SK-N-SH (cell line): ENCODE results near the gene CDH18. TPM values are rescaled to one million over a fixed set of nuclear protein-coding genes. Genes with fewer than 3 reads are reported as not detected.

Experiments used
- CTCF ChIA-PET: fragments of 300-600, 350-600 bp; formaldehyde crosslinking; extraction: SDS; loops from one replicate; lab custom pipeline; 2021; lab: Yijun Ruan, JAX
- POLR2A ChIA-PET: fragments of 350-600 bp; sonication (Branson Sonifier 250); formaldehyde crosslinking; extraction: SDS; loops from one replicate; lab custom pipeline; 2020; ENCODE audit warnings: antibody characterized with exemption, inconsistent platforms; lab: Yijun Ruan, JAX
- DNase-seq: peaks from one replicate; pipeline ENCODE4 v3.0.0; 2012
- H2AFZ ChIP-seq: fragments of 200-600 bp; sonication (generic); 2 replicates; pipeline ENCODE4 v1.8.1; 2016; ENCODE audit warnings: antibody characterized with exemption, mild to moderate bottlenecking, low read depth
- H3F3A ChIP-seq: fragments of 200-600 bp; sonication (generic); replicated peaks from 2 replicates; pipeline ENCODE3; 2016; ENCODE audit warnings: antibody characterized with exemption, mild to moderate bottlenecking; ENCODE audit not compliant: insufficient read depth
- H3K27ac ChIP-seq, 2 experiments: fragments of 200-500 bp in 1 of 2; fragments of 200-600 bp in 1 of 2; sonication (Bioruptor generic) in 1 of 2; sonication (generic), shearing (Covaris generic) in 1 of 2; 2 replicates each; pipeline versions ENCODE4 v1.5.1 to v1.6.1; 2014 to 2016; ENCODE audit warnings: low read depth in 2 of 2, inconsistent platforms in 1 of 2, low read length in 1 of 2, mild to moderate bottlenecking in 1 of 2, mixed read lengths in 1 of 2
- H3K27me3 ChIP-seq: fragments of 200-600 bp; sonication (generic), shearing (Covaris generic); 2 replicates; pipeline ENCODE4 v1.6.1; 2016; ENCODE audit warnings: mixed run types; ENCODE audit not compliant: insufficient read depth
- H3K36me3 ChIP-seq, 2 experiments: fragments of 200-500 bp in 1 of 2; fragments of 200-600 bp in 1 of 2; sonication (Bioruptor generic) in 1 of 2; sonication (generic) in 1 of 2; replicated peaks in 1 of 2; 2 replicates each; pipeline versions ENCODE3 to v1.5.1; 2014 to 2016; ENCODE audit warnings: low read length in 1 of 2, mild to moderate bottlenecking in 1 of 2; ENCODE audit not compliant: insufficient read depth in 2 of 2, control insufficient read depth in 1 of 2
- H3K4me1 ChIP-seq, 2 experiments: fragments of 200-500 bp in 1 of 2; fragments of 200-600 bp in 1 of 2; sonication (Bioruptor generic) in 1 of 2; sonication (generic), shearing (Covaris generic) in 1 of 2; 2 replicates each; pipeline versions ENCODE4 v1.5.1 to v1.6.1; 2014 to 2016; ENCODE audit warnings: low read depth in 1 of 2, low read length in 1 of 2, mixed run types in 1 of 2; ENCODE audit not compliant: insufficient read depth in 2 of 2, control insufficient read depth in 1 of 2
- H3K4me2 ChIP-seq: fragments of 200-600 bp; sonication (generic), shearing (Covaris generic); 2 replicates; pipeline ENCODE4 v1.6.1; 2017; ENCODE audit warnings: mixed run types
- H3K4me3 ChIP-seq, 2 experiments: fragments of 200-500 bp in 1 of 2; fragments of 200-600 bp in 1 of 2; sonication (Bioruptor generic) in 1 of 2; sonication (generic), shearing (Covaris generic) in 1 of 2; 2 replicates each; pipeline versions ENCODE4 v1.5.1 to v1.8.1; 2014 to 2016; ENCODE audit warnings: low read depth in 2 of 2, inconsistent platforms in 1 of 2, low read length in 1 of 2, mild to moderate bottlenecking in 1 of 2, mixed read lengths in 1 of 2, moderate library complexity in 1 of 2
- H3K79me2 ChIP-seq: fragments of 200-600 bp; sonication (generic); 2 replicates; pipeline ENCODE4 v1.8.1; 2017; ENCODE audit warnings: mild to moderate bottlenecking; ENCODE audit not compliant: insufficient read depth
- H3K9ac ChIP-seq: fragments of 200-600 bp; sonication (generic); 2 replicates; pipeline ENCODE4 v1.6.1; 2017; ENCODE audit warnings: mixed run types
- H3K9me2 ChIP-seq: fragments of 200-600 bp; sonication (generic); 2 replicates; pipeline ENCODE4 v1.6.1; 2017; ENCODE audit warnings: mixed run types
- H3K9me3 ChIP-seq: fragments of 200-600 bp; sonication (generic); 2 replicates; pipeline ENCODE4 v1.6.1; 2017; ENCODE audit warnings: mixed run types, mild to moderate bottlenecking, moderate library complexity
- H4K20me1 ChIP-seq: fragments of 200-600 bp; sonication (generic); 2 replicates; pipeline ENCODE4 v1.6.1; 2017; ENCODE audit warnings: mild to moderate bottlenecking, mixed run types; ENCODE audit not compliant: insufficient read depth
- CHD2 ChIP-seq: fragments of 150-350 bp; IDR thresholded peaks from 2 replicates; pipeline ENCODE4 v1.6.1; 2018; ENCODE audit warnings: low read length; ENCODE audit not compliant: partially characterized antibody
- EP300 ChIP-seq, 2 experiments: IDR thresholded peaks; 2 replicates each; pipeline versions ENCODE4 v1.4.0 to v1.6.1; 2012; ENCODE audit warnings: borderline replicate concordance in 1 of 2, low read depth in 1 of 2, low read length in 1 of 2
- JUND ChIP-seq: IDR thresholded peaks from 2 replicates; pipeline ENCODE4 v1.4.0; 2012
- NRF1 ChIP-seq: IDR thresholded peaks from 2 replicates; pipeline ENCODE4 v1.6.1; 2012; ENCODE audit warnings: low read depth, mild to moderate bottlenecking, low read length
- POLR2AphosphoS5 ChIP-seq: IDR thresholded peaks from 2 replicates; pipeline ENCODE4 v1.6.1; 2012; ENCODE audit warnings: low read depth, low read length
- RAD21 ChIP-seq: IDR thresholded peaks from 2 replicates; pipeline ENCODE4 v1.6.1; 2012; ENCODE audit warnings: mild to moderate bottlenecking, low read length
- TCF12 ChIP-seq: IDR thresholded peaks from 2 replicates; pipeline ENCODE4 v1.4.0; 2012
- TEAD4 ChIP-seq: IDR thresholded peaks from 2 replicates; pipeline ENCODE4 v1.4.0; 2012; ENCODE audit warnings: mild to moderate bottlenecking, borderline replicate concordance; ENCODE audit not compliant: insufficient read depth
- YY1 ChIP-seq: IDR thresholded peaks from 2 replicates; pipeline ENCODE4 v1.4.0; 2012; ENCODE audit warnings: low read depth, mild to moderate bottlenecking
- WGBS: methylation state at CpG from one replicate; pipeline ENCODE4 v1.1.6; 2017; ENCODE audit warnings: low lambda C conversion rate; 5-methylcytosine and 5-hydroxymethylcytosine counted together
- polyA plus RNA-seq, 3 experiments: library from polyadenylated mRNA; depleted of rRNA; stranded (reverse); fragments of >200 nt; gene quantifications; 2 replicates each; pipeline ENCODE4 v1.2.3, GENCODE V29; 2012
- TF ChIP-seq, protein P1 (sequence below): IDR thresholded peaks from 2 replicates; pipeline ENCODE4; 2012
- TF ChIP-seq, protein P2 (sequence below): fragments of 200-600 bp; sonication (generic); IDR thresholded peaks from 2 replicates; pipeline ENCODE4 v1.6.1; 2017; ENCODE audit warnings: antibody characterized with exemption, mild to moderate bottlenecking, moderate library complexity

The CDH18 gene, protein sequence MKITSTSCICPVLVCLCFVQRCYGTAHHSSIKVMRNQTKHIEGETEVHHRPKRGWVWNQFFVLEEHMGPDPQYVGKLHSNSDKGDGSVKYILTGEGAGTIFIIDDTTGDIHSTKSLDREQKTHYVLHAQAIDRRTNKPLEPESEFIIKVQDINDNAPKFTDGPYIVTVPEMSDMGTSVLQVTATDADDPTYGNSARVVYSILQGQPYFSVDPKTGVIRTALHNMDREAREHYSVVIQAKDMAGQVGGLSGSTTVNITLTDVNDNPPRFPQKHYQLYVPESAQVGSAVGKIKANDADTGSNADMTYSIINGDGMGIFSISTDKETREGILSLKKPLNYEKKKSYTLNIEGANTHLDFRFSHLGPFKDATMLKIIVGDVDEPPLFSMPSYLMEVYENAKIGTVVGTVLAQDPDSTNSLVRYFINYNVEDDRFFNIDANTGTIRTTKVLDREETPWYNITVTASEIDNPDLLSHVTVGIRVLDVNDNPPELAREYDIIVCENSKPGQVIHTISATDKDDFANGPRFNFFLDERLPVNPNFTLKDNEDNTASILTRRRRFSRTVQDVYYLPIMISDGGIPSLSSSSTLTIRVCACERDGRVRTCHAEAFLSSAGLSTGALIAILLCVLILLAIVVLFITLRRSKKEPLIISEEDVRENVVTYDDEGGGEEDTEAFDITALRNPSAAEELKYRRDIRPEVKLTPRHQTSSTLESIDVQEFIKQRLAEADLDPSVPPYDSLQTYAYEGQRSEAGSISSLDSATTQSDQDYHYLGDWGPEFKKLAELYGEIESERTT
- 6.0 and 8.9 TPM in 2 replicates for polyA plus RNA-seq (2012; rRNA removed)
- polyA plus RNA-seq (2012; cell fraction: cytosol; rRNA removed) = 7.7 and 7.9 TPM in 2 replicates
- polyA plus RNA-seq (2012; cell fraction: nucleus; rRNA removed) = 5.2 and 7.8 TPM in 2 replicates

DNA sequence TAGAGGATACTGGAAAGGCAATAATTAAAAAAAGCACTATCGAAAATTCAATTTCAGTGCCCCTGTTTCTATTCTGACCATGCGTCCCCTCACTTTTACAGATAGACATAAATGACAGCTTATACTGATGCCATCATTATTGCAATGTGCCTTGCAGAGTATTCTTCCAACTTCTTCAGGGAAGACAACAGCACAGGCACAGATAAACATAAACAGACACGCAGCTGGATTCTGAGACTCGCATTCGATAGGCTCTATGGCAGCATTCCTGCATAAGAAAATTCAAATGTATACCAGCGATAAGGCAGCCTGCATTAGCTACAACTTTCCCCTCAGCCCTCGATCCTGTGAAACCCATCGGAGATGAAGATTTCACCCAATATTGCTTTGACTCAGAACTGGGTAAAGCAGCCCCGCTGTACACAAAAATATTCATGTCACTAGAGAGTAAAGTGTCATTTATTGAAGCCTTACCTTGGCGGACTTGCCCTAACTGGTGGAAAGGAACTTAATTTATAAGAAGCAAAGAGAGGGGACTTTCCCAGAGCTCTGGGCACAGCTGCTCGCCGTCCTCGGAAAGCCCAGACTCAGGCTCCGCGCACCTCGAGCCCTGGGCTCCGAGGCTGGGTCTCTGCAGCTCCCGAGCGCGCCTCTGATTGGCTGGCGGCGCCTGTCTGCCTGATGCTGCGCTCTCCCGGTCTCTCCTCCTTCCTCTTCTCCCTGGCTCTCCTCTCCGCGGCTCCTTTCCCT, at the start of gene CDH18:
Gene CDH18, minus strand, starts transcription at position 589 of the 750 bp plus-strand sequence. CDS start 149,214 bp downstream, outside the sequence.
- peak within 1 kb of the TSS; percentile 52 to 68 for H3K4me3 ChIP-seq
- peaks cover 3% of the 10 kb centered on the region; the same call in 1 of the 2 replicates for H3K79me2 ChIP-seq
- peak within 1 kb of the TSS in 1 of 2 experiments; percentile 21; a peak in 1 of 4 replicates for H3K27ac ChIP-seq
- H3K9me3 ChIP-seq = no peaks in the 10 kb centered on the region
- POLR2A ChIA-PET = no interaction called here
- H4K20me1 ChIP-seq = no peaks in the 10 kb centered on the region
- H3F3A ChIP-seq = no peaks in the 10 kb centered on the region
- H3K9ac ChIP-seq = peak within 1 kb of the TSS; percentile 10; the same call in 1 of the 2 replicates
- TF ChIP-seq NRF1 (no peak), YY1 (0 out of 2 replicates have a peak, but pooled peaks have one; percentile 6), RAD21 (0 out of 2 replicates have a peak, but pooled peaks have one; percentile 3), TEAD4 (no peak)
- TF ChIP-seq, protein P1, sequence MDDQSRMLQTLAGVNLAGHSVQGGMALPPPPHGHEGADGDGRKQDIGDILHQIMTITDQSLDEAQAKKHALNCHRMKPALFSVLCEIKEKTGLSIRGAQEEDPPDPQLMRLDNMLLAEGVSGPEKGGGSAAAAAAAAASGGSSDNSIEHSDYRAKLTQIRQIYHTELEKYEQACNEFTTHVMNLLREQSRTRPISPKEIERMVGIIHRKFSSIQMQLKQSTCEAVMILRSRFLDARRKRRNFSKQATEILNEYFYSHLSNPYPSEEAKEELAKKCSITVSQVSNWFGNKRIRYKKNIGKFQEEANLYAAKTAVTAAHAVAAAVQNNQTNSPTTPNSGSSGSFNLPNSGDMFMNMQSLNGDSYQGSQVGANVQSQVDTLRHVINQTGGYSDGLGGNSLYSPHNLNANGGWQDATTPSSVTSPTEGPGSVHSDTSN = peak; percentile 74
- no peaks in the 10 kb centered on the region for H3K4me1 ChIP-seq
- DNase-seq = peak; percentile 73
- H2AFZ ChIP-seq = peak within 1 kb of the TSS; percentile 84
- peak within 1 kb of the TSS; percentile 66 for H3K4me2 ChIP-seq
- CTCF ChIA-PET = interaction anchor here (1.1 to 1.3 kb wide), 2 partner anchors 17 to 22 kb away, joined by 3 to 5 read pairs; no protein-coding TSS in a partner anchor
- 3% methylated on average over 23 of the region's 26 CpGs for WGBS
- no peaks in the 10 kb centered on the region for H3K36me3 ChIP-seq
- H3K9me2 ChIP-seq = no peaks in the 10 kb centered on the region
- peaks cover 11% of the 10 kb centered on the region; the same call in 1 of the 2 replicates for H3K27me3 ChIP-seq

DNA sequence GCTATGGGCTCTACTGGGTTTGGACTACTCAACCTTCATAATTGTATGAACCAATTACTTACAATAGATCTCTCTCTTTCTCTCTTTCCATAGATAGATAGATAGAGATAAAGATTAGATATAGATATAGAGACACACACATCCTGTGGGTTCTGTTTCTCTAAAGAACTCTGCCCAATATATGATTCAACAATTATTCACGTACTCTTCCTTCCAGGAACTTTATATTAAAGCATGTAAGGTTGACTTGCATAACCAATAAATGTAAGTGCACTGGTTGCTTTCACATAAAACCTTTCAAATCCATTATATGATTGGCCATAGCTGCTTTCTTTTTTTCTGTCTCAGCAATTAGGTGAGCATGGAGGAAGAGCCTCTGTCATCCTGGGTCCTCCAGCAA, 46.7 kb upstream of the CDH18 start:
- WGBS = 34% methylated on average over 1 of the region's 1 CpG
- Histone ChIP-seq H3K4me3 (no peak overlapping the region), H3K9ac (no peak overlapping the region), H4K20me1 (no peaks in the 10 kb centered on the region), H2AFZ (no peak overlapping the region), H3K9me3 (no peaks in the 10 kb centered on the region), H3K27me3 (no peaks in the 10 kb centered on the region), H3K36me3 (no peaks in the 10 kb centered on the region), H3F3A (no peaks in the 10 kb centered on the region), H3K9me2 (no peaks in the 10 kb centered on the region), H3K79me2 (no peaks in the 10 kb centered on the region), H3K4me1 (no peaks in the 10 kb centered on the region), H3K4me2 (no peak overlapping the region), H3K27ac (no peak overlapping the region)
- TF ChIP-seq POLR2AphosphoS5 (no peak), CHD2 (no peak), TCF12 (no peak), EP300 (IDR thresholded peaks at IDR 0.05; ENCODE audit: borderline replicate concordance in 1 of 2, low read depth in 1 of 2, low read length in 1 of 2) (no peak), JUND (no peak)
- TF ChIP-seq, protein P2, sequence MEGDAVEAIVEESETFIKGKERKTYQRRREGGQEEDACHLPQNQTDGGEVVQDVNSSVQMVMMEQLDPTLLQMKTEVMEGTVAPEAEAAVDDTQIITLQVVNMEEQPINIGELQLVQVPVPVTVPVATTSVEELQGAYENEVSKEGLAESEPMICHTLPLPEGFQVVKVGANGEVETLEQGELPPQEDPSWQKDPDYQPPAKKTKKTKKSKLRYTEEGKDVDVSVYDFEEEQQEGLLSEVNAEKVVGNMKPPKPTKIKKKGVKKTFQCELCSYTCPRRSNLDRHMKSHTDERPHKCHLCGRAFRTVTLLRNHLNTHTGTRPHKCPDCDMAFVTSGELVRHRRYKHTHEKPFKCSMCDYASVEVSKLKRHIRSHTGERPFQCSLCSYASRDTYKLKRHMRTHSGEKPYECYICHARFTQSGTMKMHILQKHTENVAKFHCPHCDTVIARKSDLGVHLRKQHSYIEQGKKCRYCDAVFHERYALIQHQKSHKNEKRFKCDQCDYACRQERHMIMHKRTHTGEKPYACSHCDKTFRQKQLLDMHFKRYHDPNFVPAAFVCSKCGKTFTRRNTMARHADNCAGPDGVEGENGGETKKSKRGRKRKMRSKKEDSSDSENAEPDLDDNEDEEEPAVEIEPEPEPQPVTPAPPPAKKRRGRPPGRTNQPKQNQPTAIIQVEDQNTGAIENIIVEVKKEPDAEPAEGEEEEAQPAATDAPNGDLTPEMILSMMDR = no peak
- DNase-seq = no peak
- POLR2A ChIA-PET = no interaction called here
- CTCF ChIA-PET = no interaction called here
